SK-N-SH (cell line): ENCODE measurements around the gene DNAJB6. TPM values are rescaled to one million over a fixed set of nuclear protein-coding genes. Genes with fewer than 3 reads are reported as not detected.

Experiments used
- CTCF ChIA-PET: fragments of 300-600, 350-600 bp; formaldehyde crosslinking; extraction: SDS; loops from one replicate; lab custom pipeline; 2021; lab: Yijun Ruan, JAX
- POLR2A ChIA-PET: fragments of 350-600 bp; sonication (Branson Sonifier 250); formaldehyde crosslinking; extraction: SDS; loops from one replicate; lab custom pipeline; 2020; ENCODE audit warnings: antibody characterized with exemption, inconsistent platforms; lab: Yijun Ruan, JAX
- DNase-seq: peaks from one replicate; pipeline ENCODE4 v3.0.0; 2012
- H2AFZ ChIP-seq: fragments of 200-600 bp; sonication (generic); 2 replicates; pipeline ENCODE4 v1.8.1; 2016; ENCODE audit warnings: antibody characterized with exemption, mild to moderate bottlenecking, low read depth
- H3F3A ChIP-seq: fragments of 200-600 bp; sonication (generic); replicated peaks from 2 replicates; pipeline ENCODE3; 2016; ENCODE audit warnings: antibody characterized with exemption, mild to moderate bottlenecking; ENCODE audit not compliant: insufficient read depth
- H3K27ac ChIP-seq, 2 experiments: fragments of 200-500 bp in 1 of 2; fragments of 200-600 bp in 1 of 2; sonication (Bioruptor generic) in 1 of 2; sonication (generic), shearing (Covaris generic) in 1 of 2; 2 replicates each; pipeline versions ENCODE4 v1.5.1 to v1.6.1; 2014 to 2016; ENCODE audit warnings: low read depth in 2 of 2, inconsistent platforms in 1 of 2, low read length in 1 of 2, mild to moderate bottlenecking in 1 of 2, mixed read lengths in 1 of 2
- H3K27me3 ChIP-seq: fragments of 200-600 bp; sonication (generic), shearing (Covaris generic); 2 replicates; pipeline ENCODE4 v1.6.1; 2016; ENCODE audit warnings: mixed run types; ENCODE audit not compliant: insufficient read depth
- H3K36me3 ChIP-seq, 2 experiments: fragments of 200-500 bp in 1 of 2; fragments of 200-600 bp in 1 of 2; sonication (Bioruptor generic) in 1 of 2; sonication (generic) in 1 of 2; replicated peaks in 1 of 2; 2 replicates each; pipeline versions ENCODE3 to v1.5.1; 2014 to 2016; ENCODE audit warnings: low read length in 1 of 2, mild to moderate bottlenecking in 1 of 2; ENCODE audit not compliant: insufficient read depth in 2 of 2, control insufficient read depth in 1 of 2
- H3K4me1 ChIP-seq, 2 experiments: fragments of 200-500 bp in 1 of 2; fragments of 200-600 bp in 1 of 2; sonication (Bioruptor generic) in 1 of 2; sonication (generic), shearing (Covaris generic) in 1 of 2; 2 replicates each; pipeline versions ENCODE4 v1.5.1 to v1.6.1; 2014 to 2016; ENCODE audit warnings: low read depth in 1 of 2, low read length in 1 of 2, mixed run types in 1 of 2; ENCODE audit not compliant: insufficient read depth in 2 of 2, control insufficient read depth in 1 of 2
- H3K4me2 ChIP-seq: fragments of 200-600 bp; sonication (generic), shearing (Covaris generic); 2 replicates; pipeline ENCODE4 v1.6.1; 2017; ENCODE audit warnings: mixed run types
- H3K4me3 ChIP-seq, 2 experiments: fragments of 200-500 bp in 1 of 2; fragments of 200-600 bp in 1 of 2; sonication (Bioruptor generic) in 1 of 2; sonication (generic), shearing (Covaris generic) in 1 of 2; 2 replicates each; pipeline versions ENCODE4 v1.5.1 to v1.8.1; 2014 to 2016; ENCODE audit warnings: low read depth in 2 of 2, inconsistent platforms in 1 of 2, low read length in 1 of 2, mild to moderate bottlenecking in 1 of 2, mixed read lengths in 1 of 2, moderate library complexity in 1 of 2
- H3K79me2 ChIP-seq: fragments of 200-600 bp; sonication (generic); 2 replicates; pipeline ENCODE4 v1.8.1; 2017; ENCODE audit warnings: mild to moderate bottlenecking; ENCODE audit not compliant: insufficient read depth
- H3K9ac ChIP-seq: fragments of 200-600 bp; sonication (generic); 2 replicates; pipeline ENCODE4 v1.6.1; 2017; ENCODE audit warnings: mixed run types
- H3K9me2 ChIP-seq: fragments of 200-600 bp; sonication (generic); 2 replicates; pipeline ENCODE4 v1.6.1; 2017; ENCODE audit warnings: mixed run types
- H3K9me3 ChIP-seq: fragments of 200-600 bp; sonication (generic); 2 replicates; pipeline ENCODE4 v1.6.1; 2017; ENCODE audit warnings: mixed run types, mild to moderate bottlenecking, moderate library complexity
- H4K20me1 ChIP-seq: fragments of 200-600 bp; sonication (generic); 2 replicates; pipeline ENCODE4 v1.6.1; 2017; ENCODE audit warnings: mild to moderate bottlenecking, mixed run types; ENCODE audit not compliant: insufficient read depth
- ELF1 ChIP-seq: IDR thresholded peaks from 2 replicates; pipeline ENCODE4 v1.4.0; 2012
- EP300 ChIP-seq, 2 experiments: IDR thresholded peaks; 2 replicates each; pipeline versions ENCODE4 v1.4.0 to v1.6.1; 2012; ENCODE audit warnings: borderline replicate concordance in 1 of 2, low read depth in 1 of 2, low read length in 1 of 2
- EZH2phosphoT487 ChIP-seq: fragments of 200-600 bp; sonication (generic); IDR thresholded peaks from 2 replicates; pipeline ENCODE4 v1.6.1; 2017; ENCODE audit warnings: low read depth, mixed run types, mild to moderate bottlenecking, antibody characterized with exemption, moderate library complexity, borderline replicate concordance
- FOSL2 ChIP-seq: IDR thresholded peaks from 2 replicates; pipeline ENCODE4 v1.4.0; 2012; ENCODE audit warnings: low read depth, mild to moderate bottlenecking, moderate library complexity, borderline replicate concordance
- GABPA ChIP-seq: IDR thresholded peaks from 2 replicates; pipeline ENCODE4 v1.4.0; 2012; ENCODE audit warnings: low read depth, mild to moderate bottlenecking
- GATA2 ChIP-seq: sonication (generic); formaldehyde crosslinking; IDR thresholded peaks from 2 replicates; pipeline ENCODE4 v1.5.0; 2020; ENCODE audit warnings: mild to moderate bottlenecking, missing genetic modification reagents
- JUND ChIP-seq: IDR thresholded peaks from 2 replicates; pipeline ENCODE4 v1.4.0; 2012
- MEF2A ChIP-seq: IDR thresholded peaks from 2 replicates; pipeline ENCODE4 v1.4.0; 2012; ENCODE audit warnings: low read depth, borderline replicate concordance
- NFIC ChIP-seq: IDR thresholded peaks from 2 replicates; pipeline ENCODE4 v1.4.0; 2012; ENCODE audit warnings: borderline replicate concordance
- POLR2AphosphoS5 ChIP-seq: IDR thresholded peaks from 2 replicates; pipeline ENCODE4 v1.6.1; 2012; ENCODE audit warnings: low read depth, low read length
- RCOR1 ChIP-seq: fragments of 150-350 bp; IDR thresholded peaks from 2 replicates; pipeline ENCODE4 v1.6.1; 2017; ENCODE audit warnings: antibody characterized with exemption, low read length
- RXRA ChIP-seq: IDR thresholded peaks from 2 replicates; pipeline ENCODE4 v1.4.0; 2012; ENCODE audit warnings: low read depth, mild to moderate bottlenecking, borderline replicate concordance
- SIN3A ChIP-seq: IDR thresholded peaks from 2 replicates; pipeline ENCODE4 v1.6.1; 2012; ENCODE audit warnings: low read depth, mild to moderate bottlenecking, low read length, moderate library complexity, borderline replicate concordance
- TAF1 ChIP-seq: IDR thresholded peaks from 2 replicates; pipeline ENCODE4 v1.6.1; 2012; ENCODE audit warnings: low read depth, mild to moderate bottlenecking, low read length, moderate library complexity, borderline replicate concordance
- TCF12 ChIP-seq: IDR thresholded peaks from 2 replicates; pipeline ENCODE4 v1.4.0; 2012
- USF1 ChIP-seq: IDR thresholded peaks from 2 replicates; pipeline ENCODE4 v1.4.0; 2012; ENCODE audit warnings: low read depth, borderline replicate concordance
- USF2 ChIP-seq: fragments of 150-350 bp; IDR thresholded peaks from 2 replicates; pipeline ENCODE4 v1.6.1; 2017; ENCODE audit warnings: antibody characterized with exemption, low read length, low read depth, borderline replicate concordance
- WGBS: methylation state at CpG from one replicate; pipeline ENCODE4 v1.1.6; 2017; ENCODE audit warnings: low lambda C conversion rate; 5-methylcytosine and 5-hydroxymethylcytosine counted together
- polyA plus RNA-seq, 3 experiments: library from polyadenylated mRNA; depleted of rRNA; stranded (reverse); fragments of >200 nt; gene quantifications; 2 replicates each; pipeline ENCODE4 v1.2.3, GENCODE V29; 2012
- TF ChIP-seq, protein P1 (sequence below): IDR thresholded peaks from 2 replicates; pipeline ENCODE4 v1.6.1; 2012; ENCODE audit warnings: mild to moderate bottlenecking, low read depth, low read length, moderate library complexity
- TF ChIP-seq, protein P2 (sequence below): fragments of 200-600 bp; sonication (generic); IDR thresholded peaks from 2 replicates; pipeline ENCODE4 v1.6.1; 2017; ENCODE audit warnings: antibody characterized with exemption, mild to moderate bottlenecking, moderate library complexity
- TF ChIP-seq, protein P3 (sequence below): IDR thresholded peaks from 2 replicates; pipeline ENCODE4; 2012

The DNAJB6 gene
- polyA plus RNA-seq, 1 of the 3 experiments (the other 2 are of a cell fraction) = 176 TPM

DNA sequence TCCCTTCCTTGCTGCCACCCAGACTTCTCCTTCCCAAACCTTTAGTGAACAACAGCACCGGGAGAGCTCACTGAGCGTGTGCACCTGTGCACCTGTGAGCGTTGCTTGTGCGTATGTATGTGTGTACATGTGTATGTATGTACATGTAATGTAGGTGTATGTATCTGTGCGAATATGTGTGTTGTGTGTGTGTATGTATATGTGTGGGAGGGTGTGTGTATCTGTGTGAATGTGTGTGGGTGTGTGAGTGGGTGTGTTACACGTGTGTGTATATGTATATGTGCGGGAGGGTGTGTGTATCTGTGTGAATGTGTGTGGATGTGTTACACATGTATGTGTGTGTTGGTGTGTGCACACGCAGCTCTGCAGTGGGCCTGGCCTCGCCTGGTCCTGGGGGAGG, 44.5 kb upstream of the DNAJB6 start:
- POLR2A ChIA-PET = no interaction called here
- Histone ChIP-seq H3F3A (no peaks in the 10 kb centered on the region), H3K9me2 (no peaks in the 10 kb centered on the region), H3K27ac (no peak overlapping the region), H3K9ac (no peak overlapping the region), H3K27me3 (no peaks in the 10 kb centered on the region), H2AFZ (no peak overlapping the region), H3K4me1 (no peaks in the 10 kb centered on the region), H3K4me2 (no peak overlapping the region), H4K20me1 (no peaks in the 10 kb centered on the region), H3K4me3 (no peak overlapping the region), H3K79me2 (no peaks in the 10 kb centered on the region), H3K9me3 (no peaks in the 10 kb centered on the region), H3K36me3 (no peaks in the 10 kb centered on the region)
- CTCF ChIA-PET = no interaction called here
- no peak for TF ChIP-seq TAF1
- TF ChIP-seq EP300 (IDR thresholded peaks at IDR 0.05; ENCODE audit: borderline replicate concordance in 1 of 2, low read depth in 1 of 2, low read length in 1 of 2) = no peak
- no peak for TF ChIP-seq MEF2A
- no peak for TF ChIP-seq RXRA
- no peak for TF ChIP-seq ELF1
- no peak for DNase-seq
- 92% methylated on average over 9 of the region's 9 CpGs for WGBS

- Histone ChIP-seq H3K27me3 (no peaks in the 10 kb centered on the region), H3K27ac (no peak overlapping the region), H3K4me1 (no peaks in the 10 kb centered on the region), H3K9me2 (no peaks in the 10 kb centered on the region), H3K9ac (no peak overlapping the region), H3K4me2 (no peak overlapping the region), H3K4me3 (no peak overlapping the region), H3K9me3 (no peaks in the 10 kb centered on the region), H4K20me1 (no peaks in the 10 kb centered on the region), H2AFZ (no peak overlapping the region), H3F3A (no peaks in the 10 kb centered on the region), H3K36me3 (no peaks in the 10 kb centered on the region), H3K79me2 (no peaks in the 10 kb centered on the region)
- ChIA-PET POLR2A (no interaction called here), CTCF (interaction anchor here (1.8 kb wide), 1 partner anchor 19 kb away, joined by 5 read pairs; no protein-coding TSS in a partner anchor)
- 88% methylated on average over 26 of the region's 32 CpGs for WGBS
- peak; percentile 34 for DNase-seq
- TF ChIP-seq GATA2 (CRISPR knock-in tag) (no peak), EP300 (IDR thresholded peaks at IDR 0.05; ENCODE audit: borderline replicate concordance in 1 of 2, low read depth in 1 of 2, low read length in 1 of 2) (no peak), ELF1 (no peak), USF1 (no peak), MEF2A (no peak), JUND (no peak), USF2 (no peak), NFIC (no peak), TCF12 (no peak), FOSL2 (no peak), EZH2phosphoT487 (no peak), SIN3A (no peak), RCOR1 (no peak), GABPA (no peak), POLR2AphosphoS5 (no peak)
- TF ChIP-seq, protein P1, sequence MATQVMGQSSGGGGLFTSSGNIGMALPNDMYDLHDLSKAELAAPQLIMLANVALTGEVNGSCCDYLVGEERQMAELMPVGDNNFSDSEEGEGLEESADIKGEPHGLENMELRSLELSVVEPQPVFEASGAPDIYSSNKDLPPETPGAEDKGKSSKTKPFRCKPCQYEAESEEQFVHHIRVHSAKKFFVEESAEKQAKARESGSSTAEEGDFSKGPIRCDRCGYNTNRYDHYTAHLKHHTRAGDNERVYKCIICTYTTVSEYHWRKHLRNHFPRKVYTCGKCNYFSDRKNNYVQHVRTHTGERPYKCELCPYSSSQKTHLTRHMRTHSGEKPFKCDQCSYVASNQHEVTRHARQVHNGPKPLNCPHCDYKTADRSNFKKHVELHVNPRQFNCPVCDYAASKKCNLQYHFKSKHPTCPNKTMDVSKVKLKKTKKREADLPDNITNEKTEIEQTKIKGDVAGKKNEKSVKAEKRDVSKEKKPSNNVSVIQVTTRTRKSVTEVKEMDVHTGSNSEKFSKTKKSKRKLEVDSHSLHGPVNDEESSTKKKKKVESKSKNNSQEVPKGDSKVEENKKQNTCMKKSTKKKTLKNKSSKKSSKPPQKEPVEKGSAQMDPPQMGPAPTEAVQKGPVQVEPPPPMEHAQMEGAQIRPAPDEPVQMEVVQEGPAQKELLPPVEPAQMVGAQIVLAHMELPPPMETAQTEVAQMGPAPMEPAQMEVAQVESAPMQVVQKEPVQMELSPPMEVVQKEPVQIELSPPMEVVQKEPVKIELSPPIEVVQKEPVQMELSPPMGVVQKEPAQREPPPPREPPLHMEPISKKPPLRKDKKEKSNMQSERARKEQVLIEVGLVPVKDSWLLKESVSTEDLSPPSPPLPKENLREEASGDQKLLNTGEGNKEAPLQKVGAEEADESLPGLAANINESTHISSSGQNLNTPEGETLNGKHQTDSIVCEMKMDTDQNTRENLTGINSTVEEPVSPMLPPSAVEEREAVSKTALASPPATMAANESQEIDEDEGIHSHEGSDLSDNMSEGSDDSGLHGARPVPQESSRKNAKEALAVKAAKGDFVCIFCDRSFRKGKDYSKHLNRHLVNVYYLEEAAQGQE = no peak
- TF ChIP-seq, protein P2, sequence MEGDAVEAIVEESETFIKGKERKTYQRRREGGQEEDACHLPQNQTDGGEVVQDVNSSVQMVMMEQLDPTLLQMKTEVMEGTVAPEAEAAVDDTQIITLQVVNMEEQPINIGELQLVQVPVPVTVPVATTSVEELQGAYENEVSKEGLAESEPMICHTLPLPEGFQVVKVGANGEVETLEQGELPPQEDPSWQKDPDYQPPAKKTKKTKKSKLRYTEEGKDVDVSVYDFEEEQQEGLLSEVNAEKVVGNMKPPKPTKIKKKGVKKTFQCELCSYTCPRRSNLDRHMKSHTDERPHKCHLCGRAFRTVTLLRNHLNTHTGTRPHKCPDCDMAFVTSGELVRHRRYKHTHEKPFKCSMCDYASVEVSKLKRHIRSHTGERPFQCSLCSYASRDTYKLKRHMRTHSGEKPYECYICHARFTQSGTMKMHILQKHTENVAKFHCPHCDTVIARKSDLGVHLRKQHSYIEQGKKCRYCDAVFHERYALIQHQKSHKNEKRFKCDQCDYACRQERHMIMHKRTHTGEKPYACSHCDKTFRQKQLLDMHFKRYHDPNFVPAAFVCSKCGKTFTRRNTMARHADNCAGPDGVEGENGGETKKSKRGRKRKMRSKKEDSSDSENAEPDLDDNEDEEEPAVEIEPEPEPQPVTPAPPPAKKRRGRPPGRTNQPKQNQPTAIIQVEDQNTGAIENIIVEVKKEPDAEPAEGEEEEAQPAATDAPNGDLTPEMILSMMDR = no peak
- TF ChIP-seq, protein P3, sequence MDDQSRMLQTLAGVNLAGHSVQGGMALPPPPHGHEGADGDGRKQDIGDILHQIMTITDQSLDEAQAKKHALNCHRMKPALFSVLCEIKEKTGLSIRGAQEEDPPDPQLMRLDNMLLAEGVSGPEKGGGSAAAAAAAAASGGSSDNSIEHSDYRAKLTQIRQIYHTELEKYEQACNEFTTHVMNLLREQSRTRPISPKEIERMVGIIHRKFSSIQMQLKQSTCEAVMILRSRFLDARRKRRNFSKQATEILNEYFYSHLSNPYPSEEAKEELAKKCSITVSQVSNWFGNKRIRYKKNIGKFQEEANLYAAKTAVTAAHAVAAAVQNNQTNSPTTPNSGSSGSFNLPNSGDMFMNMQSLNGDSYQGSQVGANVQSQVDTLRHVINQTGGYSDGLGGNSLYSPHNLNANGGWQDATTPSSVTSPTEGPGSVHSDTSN = no peak
Measured at GRCh38 chr7:157292770-157293412, 43.9 kb upstream of the DNAJB6 start.
